ENCODE results near the gene MEIS2.
"Not testable (repeated sequence)": the region's sequence is repeated elsewhere in the genome, so short reads cannot be mapped to it uniquely, and the experiment has no call there.

The MEIS2 gene

GRCh38 chr15:37004373-37004869, 95.9 kb downstream of the MEIS2 start:
- DNase-seq, result no peak

GRCh38 chr15:37002041-37002672, 98.2 kb downstream of the MEIS2 start:
- DNase-seq, result no peak

GRCh38 chr15:37001417-37001816, 98.9 kb downstream of the MEIS2 start:
- no peak for DNase-seq

- no peak for DNase-seq
These were observed 100.6 kb downstream of the MEIS2 start for GRCh38 chr15:36999778-37000177.

- no peak for DNase-seq
These were observed 103.7 kb downstream of the MEIS2 start for GRCh38 chr15:36996538-36997181.

GRCh38 chr15:36996121-36996520, 104.2 kb downstream of the MEIS2 start:
- no peak for DNase-seq

GRCh38 chr15:36994790-36995189, 105.6 kb downstream of the MEIS2 start:
- DNase-seq, result no peak

GRCh38 chr15:36992454-36992853, 107.9 kb downstream of the MEIS2 start:
- DNase-seq, result no peak

- DNase-seq, result no peak
These were observed 111.4 kb downstream of the MEIS2 start for GRCh38 chr15:36988947-36989346.

- no peak for DNase-seq
These were observed 117.9 kb downstream of the MEIS2 start for GRCh38 chr15:36982430-36982829.

GRCh38 chr15:36980281-36980680, 120.1 kb downstream of the MEIS2 start:
- DNase-seq, result not testable (repeated sequence)

- DNase-seq, result no peak
These were observed 121.7 kb downstream of the MEIS2 start for GRCh38 chr15:36978625-36979024.

GRCh38 chr15:36978126-36978525, 122.2 kb downstream of the MEIS2 start:
- no peak for DNase-seq

- DNase-seq, result no peak
These were observed 122.7 kb downstream of the MEIS2 start for GRCh38 chr15:36977659-36978058.

- no peak for DNase-seq
These were observed 127.6 kb downstream of the MEIS2 start for GRCh38 chr15:36972704-36973103.

- no peak for DNase-seq
These were observed 129.8 kb downstream of the MEIS2 start for GRCh38 chr15:36970522-36970921.

- DNase-seq, result no peak
These were observed 132.4 kb downstream of the MEIS2 start for GRCh38 chr15:36967929-36968328.

- no peak for DNase-seq
These were observed 133.6 kb downstream of the MEIS2 start for GRCh38 chr15:36966708-36967107.

GRCh38 chr15:36965570-36966342, 134.6 kb downstream of the MEIS2 start:
- DNase-seq, result no peak

GRCh38 chr15:36964626-36965025, 135.7 kb downstream of the MEIS2 start:
- no peak for DNase-seq

GRCh38 chr15:36961956-36962355, 138.4 kb downstream of the MEIS2 start:
- no peak for DNase-seq

- no peak for DNase-seq
These were observed 139.5 kb downstream of the MEIS2 start for GRCh38 chr15:36960947-36961227.

- DNase-seq, result no peak
These were observed 140.0 kb downstream of the MEIS2 start for GRCh38 chr15:36960179-36960946.

Data from suppressor macrophage (primary cell).